ENCODE measurements around the gene CELF2. TPM values are rescaled to one million over a fixed set of nuclear protein-coding genes. Genes with fewer than 3 reads are reported as not detected.

CELF2 gene
- total and polyA plus RNA-seq, 2 donors from 2014 or later: 1.7 to 39.2 TPM

- no peak for FAIRE-seq
Measured at GRCh38 chr10:11234857-11235531, 217.3 kb downstream of the CELF2 start.

GRCh38 chr10:11235771-11236170 is 218.1 kb downstream of the CELF2 start:
- intact Hi-C loops (cut with DNase I): no loop called here
- FAIRE-seq (no peak), DNase-seq (no peak)
- Histone ChIP-seq H3K9me3 (ENCODE audit: control insufficient read depth in 2 of 3, insufficient read depth in 1 of 3, low read length in 3 of 3) (no peaks in the 10 kb centered on the region), H3K4me1 (ENCODE audit: control insufficient read depth in 2 of 3, insufficient read depth in 2 of 3, low read depth in 1 of 3, low read length in 3 of 3) (no peaks in the 10 kb centered on the region), H3K36me3 (ENCODE audit: control insufficient read depth in 2 of 3, insufficient read depth in 3 of 3, low read length in 3 of 3) (no peaks in the 10 kb centered on the region), H3K27ac (ENCODE audit: low read depth in 2 of 2, low read length in 2 of 2) (no peak overlapping the region), H3K9ac (ENCODE audit: low read length in 3 of 3) (no peak overlapping the region), H3K27me3 (ENCODE audit: control insufficient read depth, insufficient read depth, low read length) (no peaks in the 10 kb centered on the region), H3K4me3 (ENCODE audit: low read length in 3 of 3) (no peak overlapping the region)
- no peak for TF ChIP-seq CTCF (IDR thresholded peaks at IDR 0.05; ENCODE audit: borderline replicate concordance, extremely low read depth, insufficient read depth)

More at GRCh38 chr10:11234857-11235531, 217.3 kb downstream of the CELF2 start:
- TF ChIP-seq CTCF (IDR thresholded peaks at IDR 0.05; ENCODE audit: borderline replicate concordance, extremely low read depth, insufficient read depth): no peak
- H3K4me3 ChIP-seq (ENCODE audit: low read length in 3 of 3): no peak overlapping the region
- no peak for DNase-seq
- intact Hi-C loops (cut with DNase I): no loop called here
- no peaks in the 10 kb centered on the region for H3K27me3 ChIP-seq (ENCODE audit: control insufficient read depth, insufficient read depth, low read length)
- H3K27ac ChIP-seq (ENCODE audit: low read depth in 2 of 2, low read length in 2 of 2): no peak overlapping the region
- H3K9me3 ChIP-seq (ENCODE audit: control insufficient read depth in 2 of 3, insufficient read depth in 1 of 3, low read length in 3 of 3): no peaks in the 10 kb centered on the region
- H3K36me3 ChIP-seq (ENCODE audit: control insufficient read depth in 2 of 3, insufficient read depth in 3 of 3, low read length in 3 of 3): no peaks in the 10 kb centered on the region
- no peaks in the 10 kb centered on the region for H3K4me1 ChIP-seq (ENCODE audit: control insufficient read depth in 2 of 3, insufficient read depth in 2 of 3, low read depth in 1 of 3, low read length in 3 of 3)
- H3K9ac ChIP-seq (ENCODE audit: low read length in 3 of 3): no peak overlapping the region

GRCh38 chr10:11236234-11236633 is 218.6 kb downstream of the CELF2 start:
- no peak for TF ChIP-seq CTCF (IDR thresholded peaks at IDR 0.05; ENCODE audit: borderline replicate concordance, extremely low read depth, insufficient read depth)
- no peak overlapping the region for H3K4me3 ChIP-seq (ENCODE audit: low read length in 3 of 3)
- H3K27ac ChIP-seq (ENCODE audit: low read depth in 2 of 2, low read length in 2 of 2): no peak overlapping the region
- H3K36me3 ChIP-seq (ENCODE audit: control insufficient read depth in 2 of 3, insufficient read depth in 3 of 3, low read length in 3 of 3): no peaks in the 10 kb centered on the region
- no peaks in the 10 kb centered on the region for H3K9me3 ChIP-seq (ENCODE audit: control insufficient read depth in 2 of 3, insufficient read depth in 1 of 3, low read length in 3 of 3)
- no peak for DNase-seq
- H3K4me1 ChIP-seq (ENCODE audit: control insufficient read depth in 2 of 3, insufficient read depth in 2 of 3, low read depth in 1 of 3, low read length in 3 of 3): no peaks in the 10 kb centered on the region
- intact Hi-C loops (cut with DNase I): no loop called here
- H3K27me3 ChIP-seq (ENCODE audit: control insufficient read depth, insufficient read depth, low read length): no peaks in the 10 kb centered on the region
- FAIRE-seq: no peak
- no peak overlapping the region for H3K9ac ChIP-seq (ENCODE audit: low read length in 3 of 3)

GRCh38 chr10:11237571-11237970 is 219.9 kb downstream of the CELF2 start:
- intact Hi-C loops (cut with DNase I): no loop called here

More at GRCh38 chr10:11237571-11237970, 219.9 kb downstream of the CELF2 start:
- H3K4me3 ChIP-seq (ENCODE audit: low read length in 3 of 3): no peak overlapping the region
- H3K4me1 ChIP-seq (ENCODE audit: control insufficient read depth in 2 of 3, insufficient read depth in 2 of 3, low read depth in 1 of 3, low read length in 3 of 3): no peaks in the 10 kb centered on the region
- no peaks in the 10 kb centered on the region for H3K36me3 ChIP-seq (ENCODE audit: control insufficient read depth in 2 of 3, insufficient read depth in 3 of 3, low read length in 3 of 3)
- H3K27ac ChIP-seq (ENCODE audit: low read depth in 2 of 2, low read length in 2 of 2): no peak overlapping the region
- no peak for TF ChIP-seq CTCF (IDR thresholded peaks at IDR 0.05; ENCODE audit: borderline replicate concordance, extremely low read depth, insufficient read depth)
- H3K9ac ChIP-seq (ENCODE audit: low read length in 3 of 3): no peak overlapping the region
- DNase-seq (no peak), FAIRE-seq (no peak)
- no peaks in the 10 kb centered on the region for H3K9me3 ChIP-seq (ENCODE audit: control insufficient read depth in 2 of 3, insufficient read depth in 1 of 3, low read length in 3 of 3)
- no peaks in the 10 kb centered on the region for H3K27me3 ChIP-seq (ENCODE audit: control insufficient read depth, insufficient read depth, low read length)

Measured in kidney (tissue), 14 donors.